ENCODE results near the gene ZBED3.

Gene ZBED3

DNA sequence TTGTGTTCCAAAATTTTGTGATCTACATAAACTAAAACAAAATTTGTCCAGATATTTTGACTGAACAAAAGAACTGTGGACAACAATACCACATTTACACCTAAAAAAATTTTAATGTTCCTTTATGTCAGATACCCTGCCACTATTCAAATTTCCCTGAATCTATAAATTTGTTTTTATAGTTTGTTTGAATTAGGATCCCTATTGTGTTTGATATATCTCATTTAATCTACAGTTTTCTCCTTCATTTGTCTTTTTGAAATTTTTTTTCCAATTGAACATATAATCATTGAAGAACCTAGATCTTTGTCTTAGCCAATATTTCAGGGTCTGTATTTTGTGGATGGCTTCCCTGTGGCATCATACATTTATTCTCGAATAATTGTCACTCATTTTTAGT lies 51.1 kb downstream of the ZBED3 start:
- H3K9me3 ChIP-seq: no peaks in the 10 kb centered on the region
- H3K4me3 ChIP-seq (ENCODE audit: low read depth, low read length): no peak overlapping the region
- peaks cover 20% of the 10 kb centered on the region for H3K36me3 ChIP-seq
- H3K27me3 ChIP-seq: no peaks in the 10 kb centered on the region
- DNase-seq: no peak
- H3K4me1 ChIP-seq: no peaks in the 10 kb centered on the region
- TF ChIP-seq CTCF (IDR thresholded peaks at IDR 0.05; ENCODE audit: low read depth, low read length): no peak

DNA sequence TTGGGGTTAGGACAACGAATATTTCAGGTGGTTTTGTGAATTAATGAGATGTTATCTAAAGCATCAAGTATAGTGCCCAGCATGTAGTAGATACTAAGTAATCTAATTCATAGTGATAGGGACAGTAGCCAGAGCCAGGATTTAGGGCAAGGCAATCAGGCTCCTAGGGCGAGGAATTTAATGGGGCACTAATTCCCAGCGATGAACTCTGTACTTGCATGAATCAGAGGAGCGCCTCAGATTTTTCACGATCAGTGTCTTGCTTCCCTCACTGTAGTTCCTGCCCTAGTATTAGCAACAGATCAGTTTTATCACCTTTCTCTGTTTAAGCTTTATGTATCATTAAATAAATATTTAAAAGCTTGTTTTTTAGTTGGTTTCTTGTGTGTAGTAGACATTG lies 53.7 kb downstream of the ZBED3 start:
- Histone ChIP-seq H3K9me3 (no peaks in the 10 kb centered on the region; the same call in none of the 2 replicates), H3K4me1 (0 out of 2 replicates have a peak, but pooled peaks cover 3% of the 10 kb centered on the region), H3K4me3 (ENCODE audit: low read depth, low read length) (no peak overlapping the region), H3K27me3 (no peaks in the 10 kb centered on the region), H3K36me3 (peaks cover 17% of the 10 kb centered on the region)
- DNase-seq: no peak
- TF ChIP-seq CTCF (IDR thresholded peaks at IDR 0.05; ENCODE audit: low read depth, low read length): no peak

DNA sequence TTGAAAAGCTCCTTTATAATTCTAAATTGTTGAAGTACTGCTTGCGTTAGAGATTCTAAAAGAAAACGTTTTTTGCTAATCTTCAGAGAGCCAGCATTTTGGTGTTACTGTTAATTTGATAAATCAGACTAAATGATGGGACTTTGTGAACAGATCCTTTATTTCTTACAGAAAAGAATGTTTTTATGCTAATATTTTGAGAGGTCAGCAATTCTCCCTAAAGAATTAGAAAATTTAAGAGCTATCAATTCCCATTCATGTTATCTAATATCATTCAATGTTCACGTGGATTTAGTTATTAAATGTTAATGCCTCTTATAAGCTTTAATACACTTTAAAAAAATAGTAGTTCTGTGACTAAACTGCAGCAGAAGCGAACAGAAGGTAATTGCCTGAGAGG lies 54.5 kb downstream of the ZBED3 start:
- Histone ChIP-seq H3K36me3 (peaks cover 13% of the 10 kb centered on the region), H3K4me3 (ENCODE audit: low read depth, low read length) (no peak overlapping the region), H3K27me3 (no peaks in the 10 kb centered on the region), H3K9me3 (no peaks in the 10 kb centered on the region; the same call in none of the 2 replicates), H3K4me1 (0 out of 2 replicates have a peak, but pooled peaks cover 3% of the 10 kb centered on the region)
- no peak for DNase-seq
- TF ChIP-seq CTCF (IDR thresholded peaks at IDR 0.05; ENCODE audit: low read depth, low read length): no peak

- no peak for TF ChIP-seq CTCF (IDR thresholded peaks at IDR 0.05; ENCODE audit: low read depth, low read length)
- H3K4me3 ChIP-seq (ENCODE audit: low read depth, low read length): no peak overlapping the region
Measured at GRCh38 chr5:77031891-77032290, 55.2 kb downstream of the ZBED3 start.

GRCh38 chr5:77030097-77031071 lies 56.7 kb downstream of the ZBED3 start, which contains the start of gene AGGF1:
TSS of gene AGGF1 (plus strand) at chr5:77030404. CDS start at chr5:77030767, 363 bp downstream.
- H3K27me3 ChIP-seq: no peaks in the 10 kb centered on the region; the same call in 1 of the 2 replicates
- DNase-seq: peak; percentile 92
- H3K4me3 ChIP-seq (ENCODE audit: low read depth, low read length): peak within 1 kb of the TSS; percentile 83
- no peak for TF ChIP-seq CTCF (IDR thresholded peaks at IDR 0.05; ENCODE audit: low read depth, low read length)
- H3K9me3 ChIP-seq: no peaks in the 10 kb centered on the region; the same call in none of the 2 replicates
- no peaks in the 10 kb centered on the region; the same call in 1 of the 2 replicates for H3K36me3 ChIP-seq
- 0 out of 2 replicates have a peak, but pooled peaks cover 3% of the 10 kb centered on the region for H3K4me1 ChIP-seq

More at GRCh38 chr5:77031891-77032290, 55.2 kb downstream of the ZBED3 start:
- H3K4me1 ChIP-seq: 0 out of 2 replicates have a peak, but pooled peaks cover 3% of the 10 kb centered on the region
- H3K36me3 ChIP-seq: peaks cover 9% of the 10 kb centered on the region
- DNase-seq: no peak
- H3K27me3 ChIP-seq: no peaks in the 10 kb centered on the region
- no peaks in the 10 kb centered on the region; the same call in none of the 2 replicates for H3K9me3 ChIP-seq

All from BE2C (cell line).